Measurements from ENCODE around the gene NRG3. TPM values are rescaled to one million over a fixed set of nuclear protein-coding genes. Genes with fewer than 3 reads are reported as not detected.

Gene NRG3
- total and polyA plus RNA-seq, 2 of the 8 experiments (the other 6 are each of a cell fraction or from before 2014, with no cell fraction given), result 4.2 to 5.0 TPM

DNA sequence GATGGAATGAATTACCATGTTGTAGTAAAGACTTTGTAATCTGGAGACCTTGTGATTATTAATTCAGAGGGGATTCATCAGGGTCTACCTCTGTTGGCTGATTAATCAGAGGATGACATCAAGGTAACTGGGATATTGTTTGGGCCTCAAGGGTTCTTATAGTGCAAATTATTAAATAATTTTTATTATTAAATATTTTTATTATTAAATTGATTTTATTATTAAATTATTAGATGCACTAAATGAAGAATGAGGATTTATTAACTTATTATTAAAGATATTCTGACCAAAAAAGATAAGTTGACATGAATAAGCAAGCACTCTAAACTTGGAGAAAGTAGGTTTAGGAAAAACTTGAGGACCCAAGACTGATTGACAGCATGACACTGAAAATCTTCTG lies 661.7 kb downstream of the NRG3 start:
- no peak overlapping the region for H3K9ac ChIP-seq (replicated peaks in 1 of 4; ENCODE audit: extremely low read depth in 1 of 4, low read depth in 3 of 4, low read length in 3 of 4)
- H2BK20ac ChIP-seq (ENCODE audit: low read length), result no peak overlapping the region
- no peaks in the 10 kb centered on the region for H4K20me1 ChIP-seq (replicated peaks in 1 of 2; ENCODE audit: control insufficient read depth in 1 of 2, insufficient read depth in 2 of 2, low read length in 2 of 2)
- TF ChIP-seq BRCA1 (IDR thresholded peaks at IDR 0.05; ENCODE audit: low read depth, low read length), result no peak
- no peak overlapping the region for H3K4ac ChIP-seq (replicated peaks; ENCODE audit: insufficient read length, low read depth, low read length)
- no peak overlapping the region for H4K8ac ChIP-seq (ENCODE audit: extremely low read depth, insufficient read depth, low read length)
- H2AFZ ChIP-seq (ENCODE audit: low read length), result no peak overlapping the region
- no peak overlapping the region for H2BK120ac ChIP-seq (replicated peaks; ENCODE audit: low read depth, low read length)
- no peaks in the 10 kb centered on the region for H3K36me3 ChIP-seq (ENCODE audit: control insufficient read depth in 2 of 4, insufficient read depth in 4 of 4, low read length in 3 of 4)
- H3K27ac ChIP-seq (ENCODE audit: low read depth, low read length), result no peak overlapping the region
- H2AK5ac ChIP-seq (ENCODE audit: low read depth, low read length), result no peak overlapping the region
- H3K56ac ChIP-seq (replicated peaks; ENCODE audit: insufficient read length, low read depth, low read length), result no peak overlapping the region
- no peak overlapping the region for H2BK15ac ChIP-seq (ENCODE audit: low read length)
- H2BK5ac ChIP-seq (ENCODE audit: low read depth, low read length), result no peak overlapping the region
- DNase-seq (ENCODE audit: low read depth in 1 of 2, low spot score in 2 of 2) (no peak), FAIRE-seq (no peak)
- H3K23me2 ChIP-seq (ENCODE audit: low read depth, low read length), result no peaks in the 10 kb centered on the region; the same call in 1 of the 2 replicates
- no peak overlapping the region for H3K23ac ChIP-seq (ENCODE audit: insufficient read length)
- ChIA-PET CTCF (ENCODE audit: partially characterized antibody) (no interaction called here), POLR2A (ENCODE audit: partially characterized antibody) (no interaction called here)
- H3K4me2 ChIP-seq (ENCODE audit: insufficient read depth in 1 of 2, low read depth in 2 of 2, low read length in 2 of 2), result no peak overlapping the region
- H3K4me3 ChIP-seq (ENCODE audit: extremely low read depth in 1 of 4, insufficient read depth in 2 of 4, low read depth in 3 of 4, low read length in 4 of 4), result no peak overlapping the region
- H3K9me3 ChIP-seq (ENCODE audit: insufficient read depth in 2 of 2, low read depth in 1 of 2, low read length in 1 of 2), result no peaks in the 10 kb centered on the region
- no peaks in the 10 kb centered on the region for H3K79me2 ChIP-seq (ENCODE audit: control insufficient read depth in 1 of 2, insufficient read depth in 2 of 2, low read length in 2 of 2)
- H3K4me1 ChIP-seq (replicated peaks in 1 of 4; ENCODE audit: control insufficient read depth in 3 of 4, insufficient read depth in 4 of 4, low read length in 3 of 4), result peaks cover 0 to 12% (median 1%) of the 10 kb centered on the region in 4 experiments; a peak in 3 of 7 replicates
- no peaks in the 10 kb centered on the region for H3K79me1 ChIP-seq (ENCODE audit: low read depth, low read length)
- no peak overlapping the region for H3K14ac ChIP-seq (ENCODE audit: insufficient read length)
- no peak overlapping the region for H4K5ac ChIP-seq (ENCODE audit: insufficient read length, low read depth, low read length)
- no peaks in the 10 kb centered on the region for H3K27me3 ChIP-seq (replicated peaks in 1 of 4; ENCODE audit: control insufficient read depth in 3 of 4, extremely low read depth in 1 of 4, insufficient read depth in 3 of 4, low read length in 3 of 4)
- no peak overlapping the region for H4K91ac ChIP-seq (replicated peaks; ENCODE audit: insufficient read length, low read length)
- no peak overlapping the region for H2BK12ac ChIP-seq (ENCODE audit: low read depth, low read length)
- H3K18ac ChIP-seq (ENCODE audit: extremely low read depth, low read length), result no peak overlapping the region
